ENCODE measurements around the gene SLC46A1.

DNA sequence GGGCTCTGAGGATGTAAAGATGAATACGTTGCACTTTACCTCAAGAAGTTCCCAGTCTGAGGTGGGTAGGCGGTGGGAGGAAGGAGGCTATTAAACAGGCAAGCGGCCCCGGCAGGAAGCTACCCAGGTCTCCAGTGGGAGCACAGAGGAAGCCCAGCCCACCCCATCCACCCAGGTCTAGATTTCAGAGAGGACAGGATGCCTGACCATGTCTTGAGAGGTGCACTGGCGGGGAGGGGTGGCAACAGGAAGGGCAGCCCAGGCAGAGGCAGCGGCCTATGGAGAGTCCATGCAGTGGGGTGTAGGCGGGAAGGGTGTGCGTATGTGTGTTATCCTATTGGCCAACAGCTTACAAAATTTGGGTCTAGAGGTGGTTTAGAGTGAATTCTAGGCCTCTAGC lies 20.6 kb downstream of the SLC46A1 start:
- TF ChIP-seq, protein P1, sequence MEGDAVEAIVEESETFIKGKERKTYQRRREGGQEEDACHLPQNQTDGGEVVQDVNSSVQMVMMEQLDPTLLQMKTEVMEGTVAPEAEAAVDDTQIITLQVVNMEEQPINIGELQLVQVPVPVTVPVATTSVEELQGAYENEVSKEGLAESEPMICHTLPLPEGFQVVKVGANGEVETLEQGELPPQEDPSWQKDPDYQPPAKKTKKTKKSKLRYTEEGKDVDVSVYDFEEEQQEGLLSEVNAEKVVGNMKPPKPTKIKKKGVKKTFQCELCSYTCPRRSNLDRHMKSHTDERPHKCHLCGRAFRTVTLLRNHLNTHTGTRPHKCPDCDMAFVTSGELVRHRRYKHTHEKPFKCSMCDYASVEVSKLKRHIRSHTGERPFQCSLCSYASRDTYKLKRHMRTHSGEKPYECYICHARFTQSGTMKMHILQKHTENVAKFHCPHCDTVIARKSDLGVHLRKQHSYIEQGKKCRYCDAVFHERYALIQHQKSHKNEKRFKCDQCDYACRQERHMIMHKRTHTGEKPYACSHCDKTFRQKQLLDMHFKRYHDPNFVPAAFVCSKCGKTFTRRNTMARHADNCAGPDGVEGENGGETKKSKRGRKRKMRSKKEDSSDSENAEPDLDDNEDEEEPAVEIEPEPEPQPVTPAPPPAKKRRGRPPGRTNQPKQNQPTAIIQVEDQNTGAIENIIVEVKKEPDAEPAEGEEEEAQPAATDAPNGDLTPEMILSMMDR (IDR thresholded peaks at IDR 0.05; ENCODE audit: poor library complexity, severe bottlenecking) = no peak
- no peak for TF ChIP-seq POLR2AphosphoS5 (IDR thresholded peaks at IDR 0.05)
